Superior temporal gyrus (tissue), 1 donor: Measurements from ENCODE around the gene CCDC80.
"Not testable (repeated sequence)": the region's sequence is repeated elsewhere in the genome, so short reads cannot be mapped to it uniquely, and the experiment has no call there.

Source experiments
- DNase-seq: peaks from one replicate; pipeline ENCODE4 v3.0.0-alpha.2; 2016; ENCODE audit errors: extremely low spot score

Gene CCDC80

GRCh38 chr3:112587336-112587735, 53.6 kb downstream of the CCDC80 start:
- no peak for DNase-seq

GRCh38 chr3:112585782-112586181, 55.2 kb downstream of the CCDC80 start:
- DNase-seq = no peak

GRCh38 chr3:112583105-112583504, 57.8 kb downstream of the CCDC80 start:
- DNase-seq = no peak

GRCh38 chr3:112582244-112582874, 58.6 kb downstream of the CCDC80 start:
- peak; percentile 67 for DNase-seq

GRCh38 chr3:112579697-112580096, 61.2 kb downstream of the CCDC80 start:
- DNase-seq = no peak

- DNase-seq = no peak
Observed at GRCh38 chr3:112579232-112579631, 61.7 kb downstream of the CCDC80 start.

GRCh38 chr3:112572701-112573100, 68.2 kb downstream of the CCDC80 start:
- no peak for DNase-seq

- no peak for DNase-seq
Observed at GRCh38 chr3:112569265-112569664, 71.7 kb downstream of the CCDC80 start.

- no peak for DNase-seq
Observed at GRCh38 chr3:112568642-112569041, 72.3 kb downstream of the CCDC80 start.

GRCh38 chr3:112564940-112565305, 76.0 kb downstream of the CCDC80 start:
- DNase-seq = no peak

- DNase-seq = not testable (repeated sequence)
Observed at GRCh38 chr3:112564247-112564939, 76.5 kb downstream of the CCDC80 start.

- DNase-seq = peak; percentile 99
Observed at GRCh38 chr3:112561734-112562529, 79.0 kb downstream of the CCDC80 start, which contains the start of the genes ATG3 and SLC35A5. ATG3 (minus strand) TSS chr3:112561962; CDS start chr3:112561528, 434 bp downstream. SLC35A5 (plus strand) TSS chr3:112562045; CDS start chr3:112563404, 1,359 bp downstream.

- no peak for DNase-seq
Observed at GRCh38 chr3:112561484-112561733, 79.5 kb downstream of the CCDC80 start.

- peak; percentile 64 for DNase-seq
Observed at GRCh38 chr3:112560721-112561483, 80.0 kb downstream of the CCDC80 start.

- DNase-seq = no peak
Observed at GRCh38 chr3:112560307-112560706, 80.6 kb downstream of the CCDC80 start.

GRCh38 chr3:112557976-112558375, 83.0 kb downstream of the CCDC80 start:
- no peak for DNase-seq

GRCh38 chr3:112555535-112556170, 85.3 kb downstream of the CCDC80 start:
- no peak for DNase-seq

- DNase-seq = no peak
Observed at GRCh38 chr3:112550859-112551258, 90.1 kb downstream of the CCDC80 start.
